IMR-90 (cell line): ENCODE measurements around the gene PRCD.
A peak's percentile ranks its signal among the peaks of the same experiment; 100 is the strongest.

Experiments
- BHLHE40 ChIP-seq: fragments of 150-350 bp; IDR thresholded peaks from 2 replicates; pipeline ENCODE4 v1.6.1; 2016; ENCODE audit warnings: mild to moderate bottlenecking, low read depth, low read length
- CEBPB ChIP-seq: IDR thresholded peaks from 2 replicates; pipeline ENCODE4 v1.6.1; 2012; ENCODE audit warnings: low read depth, low read length, improper control_type of control experiment
- FOS ChIP-seq: fragments of 150-350 bp; IDR thresholded peaks from 2 replicates; pipeline ENCODE4 v1.6.1; 2016; ENCODE audit warnings: low read depth, low read length
- POLR2A ChIP-seq: IDR thresholded peaks from 2 replicates; pipeline ENCODE4 v1.6.1; 2012; ENCODE audit warnings: mild to moderate bottlenecking, low read depth, low read length
- RAD21 ChIP-seq: IDR thresholded peaks from 2 replicates; pipeline ENCODE4 v1.6.1; 2012; ENCODE audit warnings: low read length, improper control_type of control experiment
- RFX5 ChIP-seq: IDR thresholded peaks from 2 replicates; pipeline ENCODE4 v1.8.0; 2012; ENCODE audit warnings: low read depth, mild to moderate bottlenecking, low read length, moderate library complexity
- SMC3 ChIP-seq: fragments of 150-350 bp; IDR thresholded peaks from 2 replicates; pipeline ENCODE4 v1.6.1; 2016; ENCODE audit warnings: low read depth, mild to moderate bottlenecking, antibody characterized with exemption, low read length, moderate library complexity
- TF ChIP-seq, protein P1 (sequence below): conservative IDR thresholded peaks from 2 replicates; pipeline ENCODE4 v1.5.1; 2012; ENCODE audit warnings: mild to moderate bottlenecking, low read depth, low read length, improper control_type of control experiment

DNA sequence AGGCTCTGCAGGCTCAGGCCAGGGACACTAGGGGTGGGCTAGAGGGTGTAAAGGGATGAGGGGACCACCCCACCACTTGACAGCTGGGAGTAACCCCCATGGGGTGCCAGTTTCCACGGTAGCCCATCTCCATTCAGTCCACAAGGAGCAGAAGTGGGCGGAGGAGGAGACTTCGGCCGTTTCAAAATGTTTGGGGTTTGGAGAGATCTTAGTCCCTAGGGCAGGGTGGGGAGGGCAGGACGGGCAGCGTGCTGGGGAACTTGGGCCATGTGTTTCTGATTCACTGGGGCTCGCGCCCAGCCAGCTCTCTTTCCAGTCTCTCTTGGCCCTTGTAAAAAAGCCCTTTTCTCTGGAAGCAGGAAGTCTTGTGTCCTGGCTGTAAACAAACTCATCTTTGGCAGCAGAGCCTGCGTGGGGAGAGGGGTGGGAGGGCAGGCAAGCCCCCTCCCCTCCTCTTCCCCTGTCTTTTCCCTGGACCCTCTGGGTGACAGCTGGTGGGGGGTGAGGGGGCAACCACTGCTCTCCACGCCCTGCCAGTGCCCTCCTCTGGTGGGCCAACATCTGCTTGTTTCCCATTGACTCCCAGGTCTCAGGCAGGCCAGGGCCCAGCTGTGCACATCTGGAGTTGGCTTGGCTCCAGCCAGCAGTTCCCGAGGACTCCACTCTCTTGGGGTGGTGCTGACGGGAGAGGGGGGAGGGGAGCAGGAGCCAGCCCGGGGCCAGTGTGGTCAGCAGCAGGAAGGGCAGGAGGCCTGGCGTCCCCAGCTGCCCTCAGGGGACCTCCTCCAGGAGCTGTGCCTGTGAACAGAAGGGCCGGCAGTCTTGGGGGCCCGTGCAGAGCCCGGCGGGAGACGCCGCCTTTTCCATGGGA, 10.4 kb upstream of the PRCD start:
- TF ChIP-seq, protein P1, sequence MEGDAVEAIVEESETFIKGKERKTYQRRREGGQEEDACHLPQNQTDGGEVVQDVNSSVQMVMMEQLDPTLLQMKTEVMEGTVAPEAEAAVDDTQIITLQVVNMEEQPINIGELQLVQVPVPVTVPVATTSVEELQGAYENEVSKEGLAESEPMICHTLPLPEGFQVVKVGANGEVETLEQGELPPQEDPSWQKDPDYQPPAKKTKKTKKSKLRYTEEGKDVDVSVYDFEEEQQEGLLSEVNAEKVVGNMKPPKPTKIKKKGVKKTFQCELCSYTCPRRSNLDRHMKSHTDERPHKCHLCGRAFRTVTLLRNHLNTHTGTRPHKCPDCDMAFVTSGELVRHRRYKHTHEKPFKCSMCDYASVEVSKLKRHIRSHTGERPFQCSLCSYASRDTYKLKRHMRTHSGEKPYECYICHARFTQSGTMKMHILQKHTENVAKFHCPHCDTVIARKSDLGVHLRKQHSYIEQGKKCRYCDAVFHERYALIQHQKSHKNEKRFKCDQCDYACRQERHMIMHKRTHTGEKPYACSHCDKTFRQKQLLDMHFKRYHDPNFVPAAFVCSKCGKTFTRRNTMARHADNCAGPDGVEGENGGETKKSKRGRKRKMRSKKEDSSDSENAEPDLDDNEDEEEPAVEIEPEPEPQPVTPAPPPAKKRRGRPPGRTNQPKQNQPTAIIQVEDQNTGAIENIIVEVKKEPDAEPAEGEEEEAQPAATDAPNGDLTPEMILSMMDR = no peak
- peak; percentile 6; the same call in 1 of the 2 replicates for TF ChIP-seq POLR2A
- no peak for TF ChIP-seq CEBPB
- TF ChIP-seq SMC3 = no peak
- TF ChIP-seq FOS = no peak
- no peak for TF ChIP-seq RFX5
- TF ChIP-seq BHLHE40 = 0 out of 2 replicates have a peak, but pooled peaks have one; percentile 38
- TF ChIP-seq RAD21 = no peak
